Activated effector memory CD4-positive, alpha-beta T cell treated with Interleukin-2 at 50 U/mL for 16 hours (primary cell): ENCODE results near the gene GOLGA8B.
"Not testable (repeated sequence)": the region's sequence is repeated elsewhere in the genome, so short reads cannot be mapped to it uniquely, and the experiment has no call there.

Source experiments
- DNase-seq: peaks from one replicate; pipeline ENCODE4 v3.0.0-alpha.2; 2020

The GOLGA8B gene

GRCh38 chr15:34597316-34597715 lies 13.9 kb upstream of the GOLGA8B start:
- no peak for DNase-seq

GRCh38 chr15:34594361-34594760 lies 10.9 kb upstream of the GOLGA8B start:
- DNase-seq, result no peak

GRCh38 chr15:34591306-34591705 lies 7.9 kb upstream of the GOLGA8B start:
- no peak for DNase-seq

GRCh38 chr15:34588046-34588674 lies 4.7 kb upstream of the GOLGA8B start:
- DNase-seq, result peak; percentile 52

- DNase-seq, result not testable (repeated sequence)
Observed at GRCh38 chr15:34585966-34586365, 2.5 kb upstream of the GOLGA8B start.

GRCh38 chr15:34584996-34585395 lies 1.5 kb upstream of the GOLGA8B start:
- DNase-seq, result no peak

- no peak for DNase-seq
Observed at GRCh38 chr15:34584330-34584668, 848 bp upstream of the GOLGA8B start.

GRCh38 chr15:34582461-34583371 lies 735 bp downstream of the GOLGA8B start:
- DNase-seq, result peak; percentile 18

GRCh38 chr15:34581687-34582460 lies 1.6 kb downstream of the GOLGA8B start:
- not testable (repeated sequence) for DNase-seq

GRCh38 chr15:34581043-34581365 lies 2.4 kb downstream of the GOLGA8B start:
- no peak for DNase-seq

GRCh38 chr15:34580251-34581042 lies 3.0 kb downstream of the GOLGA8B start:
- DNase-seq, result not testable (repeated sequence)

- DNase-seq, result no peak
Observed at GRCh38 chr15:34578283-34578674, 5.2 kb downstream of the GOLGA8B start.

- not testable (repeated sequence) for DNase-seq
Observed at GRCh38 chr15:34577658-34578282, 5.7 kb downstream of the GOLGA8B start.

GRCh38 chr15:34575035-34575434 lies 8.4 kb downstream of the GOLGA8B start:
- not testable (repeated sequence) for DNase-seq

- not testable (repeated sequence) for DNase-seq
Observed at GRCh38 chr15:34572921-34573320, 10.5 kb downstream of the GOLGA8B start.

GRCh38 chr15:34572019-34572641 lies 11.3 kb downstream of the GOLGA8B start:
- not testable (repeated sequence) for DNase-seq

- DNase-seq, result not testable (repeated sequence)
Observed at GRCh38 chr15:34569670-34570396, 13.6 kb downstream of the GOLGA8B start.

- DNase-seq, result not testable (repeated sequence)
Observed at GRCh38 chr15:34567174-34567573, 16.3 kb downstream of the GOLGA8B start.

- not testable (repeated sequence) for DNase-seq
Observed at GRCh38 chr15:34564711-34565110, 18.7 kb downstream of the GOLGA8B start.

- not testable (repeated sequence) for DNase-seq
Observed at GRCh38 chr15:34560814-34561213, 22.6 kb downstream of the GOLGA8B start.

GRCh38 chr15:34559764-34560163 lies 23.7 kb downstream of the GOLGA8B start:
- not testable (repeated sequence) for DNase-seq
